Hepatocyte (in vitro differentiated cells): Measurements from ENCODE around the gene DDN.

Experiments used
- EZH2phosphoT487 ChIP-seq: fragments of 200-600 bp; sonication (generic); IDR thresholded peaks from one replicate; pipeline ENCODE4 v1.6.1; 2018; ENCODE audit warnings: antibody characterized with exemption, mild to moderate bottlenecking, low read depth, moderate library complexity; ENCODE audit not compliant: unreplicated experiment, severe bottlenecking
- TF ChIP-seq, protein P1 (sequence below): fragments of 200-600 bp; sonication (generic); IDR thresholded peaks from 2 replicates; pipeline ENCODE4 v1.5.1; 2016; ENCODE audit warnings: antibody characterized with exemption, mild to moderate bottlenecking; ENCODE audit not compliant: poor library complexity

DNA sequence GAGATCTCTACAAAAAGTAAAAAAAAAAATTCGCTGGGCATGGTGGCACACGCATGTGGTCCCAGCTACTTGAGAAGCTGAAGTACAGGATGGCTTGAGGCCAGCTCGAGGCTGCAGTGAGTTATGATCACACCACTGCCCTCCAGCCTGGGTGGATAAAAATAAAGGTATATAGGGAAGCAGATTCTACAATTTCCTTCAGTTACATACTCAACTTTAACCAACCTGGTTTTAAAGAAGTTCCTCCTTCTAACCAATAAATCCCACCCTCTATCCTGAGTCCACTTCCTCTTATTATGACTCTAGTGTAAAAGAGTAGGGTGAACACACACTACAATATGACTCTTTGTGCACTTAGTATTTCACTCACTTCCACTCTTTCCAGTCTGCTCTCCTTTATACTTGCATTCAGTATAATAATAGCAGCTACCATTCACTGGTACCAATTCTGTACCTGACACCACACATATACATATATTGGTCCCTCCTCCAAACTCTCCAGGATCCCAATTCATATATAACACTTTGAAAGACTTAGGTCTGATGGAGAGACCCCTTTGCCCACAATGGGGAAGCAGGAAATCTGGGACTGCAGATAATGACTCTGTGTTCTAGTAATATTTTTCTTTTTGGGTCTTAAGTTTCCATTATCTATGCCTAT is 44.2 kb downstream of the DDN start:
- TF ChIP-seq, protein P1, sequence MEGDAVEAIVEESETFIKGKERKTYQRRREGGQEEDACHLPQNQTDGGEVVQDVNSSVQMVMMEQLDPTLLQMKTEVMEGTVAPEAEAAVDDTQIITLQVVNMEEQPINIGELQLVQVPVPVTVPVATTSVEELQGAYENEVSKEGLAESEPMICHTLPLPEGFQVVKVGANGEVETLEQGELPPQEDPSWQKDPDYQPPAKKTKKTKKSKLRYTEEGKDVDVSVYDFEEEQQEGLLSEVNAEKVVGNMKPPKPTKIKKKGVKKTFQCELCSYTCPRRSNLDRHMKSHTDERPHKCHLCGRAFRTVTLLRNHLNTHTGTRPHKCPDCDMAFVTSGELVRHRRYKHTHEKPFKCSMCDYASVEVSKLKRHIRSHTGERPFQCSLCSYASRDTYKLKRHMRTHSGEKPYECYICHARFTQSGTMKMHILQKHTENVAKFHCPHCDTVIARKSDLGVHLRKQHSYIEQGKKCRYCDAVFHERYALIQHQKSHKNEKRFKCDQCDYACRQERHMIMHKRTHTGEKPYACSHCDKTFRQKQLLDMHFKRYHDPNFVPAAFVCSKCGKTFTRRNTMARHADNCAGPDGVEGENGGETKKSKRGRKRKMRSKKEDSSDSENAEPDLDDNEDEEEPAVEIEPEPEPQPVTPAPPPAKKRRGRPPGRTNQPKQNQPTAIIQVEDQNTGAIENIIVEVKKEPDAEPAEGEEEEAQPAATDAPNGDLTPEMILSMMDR: no peak
- TF ChIP-seq EZH2phosphoT487: no peak
